ENCODE data around the gene COPZ2.

The COPZ2 gene

DNA sequence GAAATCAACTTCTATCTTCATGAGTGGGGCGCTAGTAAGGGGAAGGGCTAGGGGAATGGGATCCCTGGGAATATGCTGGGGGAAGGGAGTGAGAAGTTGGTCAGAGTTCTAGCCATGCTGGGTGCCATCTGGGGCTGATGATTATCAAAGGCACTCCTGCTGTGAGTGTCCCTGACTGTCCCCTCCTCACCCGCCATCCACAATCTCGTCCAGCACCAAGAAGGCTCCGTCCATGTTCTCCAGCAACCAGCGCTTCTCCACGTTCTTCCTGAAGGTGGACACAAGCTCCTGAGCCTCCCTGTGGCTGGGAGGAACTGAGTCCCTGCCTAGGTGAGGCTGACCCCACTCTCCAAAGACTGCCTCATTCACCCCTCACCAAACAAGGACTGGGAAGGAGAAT is 5.6 kb downstream of the COPZ2 start:
- DNase-seq (ENCODE audit: low read depth, low spot score), result no peak
- in situ Hi-C loops (cut with HindIII; ENCODE audit: low sequenced_read_pairs), result no loop called here
- no peak overlapping the region for H3K4me3 ChIP-seq (ENCODE audit: low read depth, low read length)
- TF ChIP-seq, protein P1, sequence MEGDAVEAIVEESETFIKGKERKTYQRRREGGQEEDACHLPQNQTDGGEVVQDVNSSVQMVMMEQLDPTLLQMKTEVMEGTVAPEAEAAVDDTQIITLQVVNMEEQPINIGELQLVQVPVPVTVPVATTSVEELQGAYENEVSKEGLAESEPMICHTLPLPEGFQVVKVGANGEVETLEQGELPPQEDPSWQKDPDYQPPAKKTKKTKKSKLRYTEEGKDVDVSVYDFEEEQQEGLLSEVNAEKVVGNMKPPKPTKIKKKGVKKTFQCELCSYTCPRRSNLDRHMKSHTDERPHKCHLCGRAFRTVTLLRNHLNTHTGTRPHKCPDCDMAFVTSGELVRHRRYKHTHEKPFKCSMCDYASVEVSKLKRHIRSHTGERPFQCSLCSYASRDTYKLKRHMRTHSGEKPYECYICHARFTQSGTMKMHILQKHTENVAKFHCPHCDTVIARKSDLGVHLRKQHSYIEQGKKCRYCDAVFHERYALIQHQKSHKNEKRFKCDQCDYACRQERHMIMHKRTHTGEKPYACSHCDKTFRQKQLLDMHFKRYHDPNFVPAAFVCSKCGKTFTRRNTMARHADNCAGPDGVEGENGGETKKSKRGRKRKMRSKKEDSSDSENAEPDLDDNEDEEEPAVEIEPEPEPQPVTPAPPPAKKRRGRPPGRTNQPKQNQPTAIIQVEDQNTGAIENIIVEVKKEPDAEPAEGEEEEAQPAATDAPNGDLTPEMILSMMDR (IDR thresholded peaks at IDR 0.05; ENCODE audit: low read depth, low read length), result no peak

DNA sequence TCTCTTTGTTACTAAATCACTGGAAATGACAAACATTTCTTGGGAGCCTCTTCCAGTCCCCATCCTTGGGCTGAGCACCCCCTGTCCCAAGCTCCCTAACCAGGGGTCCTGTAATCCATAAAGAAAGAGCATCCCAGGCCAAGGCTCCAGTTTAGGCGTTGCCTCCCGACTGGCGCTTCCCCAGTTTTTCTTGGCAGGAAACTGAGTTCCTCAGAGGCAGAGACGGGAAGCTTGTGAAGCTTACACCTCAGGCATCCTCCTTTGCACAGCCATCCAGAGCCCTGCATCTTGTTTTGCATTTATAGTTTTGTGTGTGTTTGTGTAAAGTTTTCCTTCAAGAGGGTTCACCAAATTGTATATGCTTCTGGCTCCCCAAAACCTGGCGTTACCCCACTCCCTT is 7.1 kb downstream of the COPZ2 start:
- peak; percentile 55 for DNase-seq (ENCODE audit: low read depth, low spot score)
- H3K4me3 ChIP-seq (ENCODE audit: low read depth, low read length), result no peak overlapping the region
- TF ChIP-seq, protein P1 (IDR thresholded peaks at IDR 0.05; ENCODE audit: low read depth, low read length), result no peak
- in situ Hi-C loops (cut with HindIII; ENCODE audit: low sequenced_read_pairs), result no loop called here

DNA sequence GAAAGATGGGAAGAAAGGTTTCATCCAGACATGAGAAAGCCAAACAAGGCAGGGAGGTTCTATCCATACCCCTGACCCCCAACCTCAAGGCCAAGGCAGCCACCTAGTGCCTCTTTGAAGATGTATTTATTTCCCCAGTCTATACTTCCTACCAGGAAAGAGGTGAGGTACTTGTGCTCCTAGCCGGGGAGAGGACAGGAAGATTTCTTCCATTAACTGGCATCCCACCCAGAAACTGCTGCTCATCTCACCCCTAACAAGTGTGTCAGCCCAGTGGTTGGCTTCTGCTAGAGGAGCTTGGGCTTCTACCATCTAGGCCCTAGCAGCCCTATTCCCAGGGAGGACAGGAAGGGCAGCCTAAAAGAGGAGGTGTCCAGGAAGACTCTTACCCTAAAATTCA is 8.9 kb downstream of the COPZ2 start:
- in situ Hi-C loops (cut with HindIII; ENCODE audit: low sequenced_read_pairs), result no loop called here
- DNase-seq (ENCODE audit: low read depth, low spot score), result no peak
- TF ChIP-seq, protein P1 (IDR thresholded peaks at IDR 0.05; ENCODE audit: low read depth, low read length), result no peak
- H3K4me3 ChIP-seq (ENCODE audit: low read depth, low read length), result no peak overlapping the region

DNA sequence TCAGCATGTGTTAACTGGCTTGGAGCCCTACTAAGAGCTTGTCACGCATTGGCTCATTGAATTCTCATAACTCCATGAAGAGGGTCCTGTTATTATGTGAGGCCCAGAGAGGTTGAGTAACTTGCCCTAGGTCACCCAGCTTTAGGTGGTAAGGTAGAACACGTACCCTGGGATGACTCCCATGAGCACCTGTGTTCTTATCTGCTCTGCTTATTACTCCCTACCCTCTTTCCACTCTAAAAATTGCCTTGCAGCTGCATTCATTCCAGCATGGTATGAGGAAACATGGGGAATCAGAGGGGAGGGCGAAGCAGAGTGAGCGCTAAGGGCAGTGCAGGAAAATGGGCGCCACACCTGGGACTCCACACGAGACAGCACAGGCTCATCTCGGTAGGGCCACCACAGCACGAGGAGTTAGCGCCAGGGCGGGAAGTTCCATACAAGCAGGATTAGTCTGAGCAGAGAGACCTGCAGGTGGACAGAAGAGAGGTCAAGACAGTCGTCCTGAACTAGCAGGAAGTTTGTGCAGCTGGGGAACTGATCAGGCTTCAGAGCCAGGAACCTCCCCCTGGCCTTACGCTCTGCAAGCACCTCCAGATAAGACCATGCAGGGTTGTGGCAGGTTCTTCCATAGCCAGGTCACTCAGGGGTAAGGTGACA is 10.1 kb downstream of the COPZ2 start:
- DNase-seq (ENCODE audit: low read depth, low spot score), result no peak
- in situ Hi-C loops (cut with HindIII; ENCODE audit: low sequenced_read_pairs), result no loop called here
- H3K4me3 ChIP-seq (ENCODE audit: low read depth, low read length), result no peak overlapping the region
- TF ChIP-seq, protein P1 (IDR thresholded peaks at IDR 0.05; ENCODE audit: low read depth, low read length), result no peak

DNA sequence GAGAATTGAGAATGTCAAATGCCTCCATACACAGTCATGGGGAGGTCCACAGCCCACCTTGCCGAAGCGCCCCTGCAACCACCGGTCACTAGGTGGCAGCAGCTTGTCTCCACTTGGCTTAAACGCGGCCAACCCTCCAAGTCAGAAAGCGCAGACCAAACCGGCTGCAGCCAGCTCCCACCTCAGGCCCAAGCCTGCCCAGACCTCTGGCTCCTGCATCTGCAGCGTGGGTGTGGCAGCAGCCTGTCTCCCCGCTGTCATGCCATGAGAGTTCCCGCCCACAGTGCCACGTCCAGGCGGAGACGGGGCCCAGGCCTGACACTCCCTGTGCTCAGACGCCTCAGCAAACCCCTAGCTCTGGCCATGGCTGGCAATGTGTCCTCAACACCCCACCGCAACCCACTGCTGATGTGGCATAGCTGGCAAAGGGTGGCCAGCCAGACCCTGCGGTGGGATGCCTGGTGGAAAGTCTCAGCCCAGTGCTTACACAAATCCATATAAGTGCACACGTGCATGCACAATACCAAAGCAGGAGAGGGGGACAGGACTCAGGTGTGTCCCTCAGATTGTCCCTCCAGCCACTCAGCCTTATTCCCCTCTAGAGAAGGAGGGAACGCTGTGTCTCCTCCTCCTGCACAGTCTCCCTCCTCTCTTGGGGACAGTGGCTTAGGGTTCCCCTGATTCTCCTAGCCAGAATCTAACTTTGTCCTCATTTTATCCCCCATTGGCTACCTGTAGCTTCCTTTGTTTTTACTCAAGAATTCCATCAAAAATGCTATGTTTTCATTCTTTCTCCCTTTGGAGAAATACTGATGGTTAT is 10.9 kb downstream of the COPZ2 start:
- in situ Hi-C loops (cut with HindIII; ENCODE audit: low sequenced_read_pairs), result no loop called here
- DNase-seq (ENCODE audit: low read depth, low spot score), result peak; percentile 87
- TF ChIP-seq, protein P1 (IDR thresholded peaks at IDR 0.05; ENCODE audit: low read depth, low read length), result peak; percentile 95
- H3K4me3 ChIP-seq (ENCODE audit: low read depth, low read length), result no peak overlapping the region

DNA sequence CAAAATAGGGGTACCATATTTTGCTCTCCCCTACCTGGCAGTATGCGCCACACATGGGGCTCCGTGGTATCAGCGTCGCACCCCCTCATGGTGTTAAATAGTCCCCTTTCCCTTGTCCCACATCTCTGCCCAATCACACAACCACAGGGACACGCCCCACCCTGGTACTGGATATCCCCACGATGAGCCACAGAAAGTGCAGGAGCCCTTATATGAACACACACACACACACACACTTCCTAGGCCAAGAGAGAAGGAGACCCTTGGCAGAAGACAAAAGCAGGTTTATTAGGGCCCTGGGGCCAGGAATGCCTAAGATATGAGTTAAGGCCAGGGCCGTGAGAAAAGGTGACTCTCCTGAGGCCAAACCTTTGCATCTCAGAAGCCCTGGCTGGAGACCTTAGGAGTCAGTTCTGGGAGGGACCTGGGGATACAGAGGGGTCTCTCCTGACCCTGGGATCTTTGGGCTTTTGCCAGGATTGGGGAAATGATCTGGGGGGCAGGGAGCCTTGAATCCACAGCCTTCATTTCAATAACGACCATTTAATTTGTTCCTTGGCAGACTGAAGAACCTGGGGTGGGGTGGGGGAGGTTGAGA is 11.6 kb downstream of the COPZ2 start:
- no peak overlapping the region for H3K4me3 ChIP-seq (ENCODE audit: low read depth, low read length)
- in situ Hi-C loops (cut with HindIII; ENCODE audit: low sequenced_read_pairs), result no loop called here
- peak; percentile 25 for DNase-seq (ENCODE audit: low read depth, low spot score)
- TF ChIP-seq, protein P1 (IDR thresholded peaks at IDR 0.05; ENCODE audit: low read depth, low read length), result no peak

Data from astrocyte of the spinal cord (primary cell).